Hepatocyte (in vitro differentiated cells): ENCODE measurements around the gene MTHFD1L. TPM values are rescaled to one million over a fixed set of nuclear protein-coding genes. Genes with fewer than 3 reads are reported as not detected.
"Not testable (repeated sequence)": the region's sequence is repeated elsewhere in the genome, so short reads cannot be mapped to it uniquely, and the experiment has no call there.

Experiments used
- DNase-seq: peaks from one replicate; pipeline ENCODE4 v3.0.0-alpha.2; 2016; ENCODE audit warnings: low spot score
- H2AFZ ChIP-seq: fragments of 200-600 bp; sonication (generic); 2 replicates; pipeline ENCODE4 v1.6.0; 2016; ENCODE audit warnings: antibody characterized with exemption, mild to moderate bottlenecking
- H3K27ac ChIP-seq: fragments of 200-600 bp; sonication (generic); 2 replicates; pipeline ENCODE4 v1.5.1; 2016; ENCODE audit warnings: mild to moderate bottlenecking
- H3K27me3 ChIP-seq: fragments of 200-600 bp; sonication (generic); 2 replicates; pipeline ENCODE4 v1.6.1; 2016
- H3K36me3 ChIP-seq: fragments of 200-600 bp; sonication (generic); replicated peaks from 2 replicates; pipeline ENCODE4 v1.5.1; 2016; ENCODE audit warnings: low read depth; ENCODE audit not compliant: insufficient read depth
- H3K4me1 ChIP-seq: fragments of 200-600 bp; sonication (generic); 2 replicates; pipeline ENCODE4 v1.5.1; 2016; ENCODE audit warnings: mild to moderate bottlenecking, moderate library complexity; ENCODE audit not compliant: insufficient read depth
- H3K4me2 ChIP-seq: fragments of 200-600 bp; sonication (generic); 2 replicates; pipeline ENCODE4 v1.6.0; 2016
- H3K4me3 ChIP-seq: fragments of 200-600 bp; sonication (generic); 2 replicates; pipeline ENCODE4 v1.5.1; 2016; ENCODE audit warnings: mild to moderate bottlenecking
- H3K79me2 ChIP-seq: fragments of 200-600 bp; sonication (generic); 2 replicates; pipeline ENCODE4 v1.6.0; 2017; ENCODE audit warnings: mild to moderate bottlenecking
- H3K9me2 ChIP-seq: fragments of 200-600 bp; sonication (generic); replicated peaks from 2 replicates; pipeline ENCODE4 v1.6.0; 2017; ENCODE audit warnings: mild to moderate bottlenecking; ENCODE audit not compliant: insufficient read depth
- H3K9me3 ChIP-seq: fragments of 200-600 bp; sonication (generic); 2 replicates; pipeline ENCODE4 v1.5.1; 2016; ENCODE audit warnings: low read depth, mild to moderate bottlenecking
- H4K20me1 ChIP-seq: fragments of 200-600 bp; sonication (generic); 2 replicates; pipeline ENCODE4 v1.6.0; 2016; ENCODE audit warnings: mild to moderate bottlenecking; ENCODE audit not compliant: insufficient read depth, poor library complexity, severe bottlenecking
- EZH2 ChIP-seq: fragments of 200-600 bp; sonication (generic); IDR thresholded peaks from 2 replicates; pipeline ENCODE4 v1.6.1; 2016; ENCODE audit warnings: antibody characterized with exemption, mild to moderate bottlenecking, borderline replicate concordance
- EZH2phosphoT487 ChIP-seq: fragments of 200-600 bp; sonication (generic); IDR thresholded peaks from one replicate; pipeline ENCODE4 v1.6.1; 2018; ENCODE audit warnings: antibody characterized with exemption, mild to moderate bottlenecking, low read depth, moderate library complexity; ENCODE audit not compliant: unreplicated experiment, severe bottlenecking
- WGBS: methylation state at CpG from one replicate; pipeline ENCODE4 v1.1.6; 2016; ENCODE audit warnings: low lambda C conversion rate; ENCODE audit errors: missing lambda C conversion rate; 5-methylcytosine and 5-hydroxymethylcytosine counted together
- polyA plus RNA-seq: library from polyadenylated mRNA; unstranded; fragments of >200 nt; fragmentation: Nextera tagmentation; extraction: Ambion mirVana; gene quantifications from 2 replicates; pipeline ENCODE4 v1.2.1, GENCODE V29; 2016
- total RNA-seq: library from RNA; depleted of rRNA; stranded (reverse); fragments of >200 nt; gene quantifications from 2 replicates; pipeline ENCODE4 v1.2.3, GENCODE V29; 2014
- TF ChIP-seq, protein P1 (sequence below): fragments of 200-600 bp; sonication (generic); IDR thresholded peaks from 2 replicates; pipeline ENCODE4 v1.5.1; 2016; ENCODE audit warnings: antibody characterized with exemption, mild to moderate bottlenecking; ENCODE audit not compliant: poor library complexity

MTHFD1L gene
- total and polyA plus RNA-seq, 2 experiments from 2014 or later = 28.4 to 30.8 TPM

DNA sequence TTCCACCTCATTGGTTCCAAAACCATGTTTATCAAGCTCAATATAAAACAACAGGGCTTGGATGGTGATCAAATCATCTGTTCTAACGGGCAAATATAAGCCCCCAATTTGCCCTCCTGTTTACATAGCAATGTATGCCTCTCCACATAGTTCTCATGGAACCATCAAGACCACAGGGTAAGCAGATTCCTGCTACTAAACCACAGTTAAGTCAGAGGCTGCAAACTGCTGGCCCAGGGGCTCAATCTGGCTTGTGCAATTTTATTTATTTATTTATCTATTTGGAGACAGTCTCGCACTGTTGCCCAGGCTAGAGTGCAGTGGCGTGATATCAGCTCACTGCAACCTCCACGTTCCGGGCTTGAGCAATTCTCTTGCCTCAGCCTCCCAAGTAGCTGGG, 18.9 kb upstream of the MTHFD1L start:
- Histone ChIP-seq H3K36me3 (no peaks in the 10 kb centered on the region), H4K20me1 (no peaks in the 10 kb centered on the region), H2AFZ (no peak overlapping the region), H3K4me2 (no peak overlapping the region), H3K9me3 (no peaks in the 10 kb centered on the region), H3K27ac (no peak overlapping the region), H3K4me3 (no peak overlapping the region), H3K9me2 (no peaks in the 10 kb centered on the region), H3K27me3 (no peaks in the 10 kb centered on the region), H3K79me2 (no peaks in the 10 kb centered on the region), H3K4me1 (no peaks in the 10 kb centered on the region)
- DNase-seq = no peak
- WGBS = 91% methylated on average over 5 of the region's 5 CpGs
- TF ChIP-seq, protein P1, sequence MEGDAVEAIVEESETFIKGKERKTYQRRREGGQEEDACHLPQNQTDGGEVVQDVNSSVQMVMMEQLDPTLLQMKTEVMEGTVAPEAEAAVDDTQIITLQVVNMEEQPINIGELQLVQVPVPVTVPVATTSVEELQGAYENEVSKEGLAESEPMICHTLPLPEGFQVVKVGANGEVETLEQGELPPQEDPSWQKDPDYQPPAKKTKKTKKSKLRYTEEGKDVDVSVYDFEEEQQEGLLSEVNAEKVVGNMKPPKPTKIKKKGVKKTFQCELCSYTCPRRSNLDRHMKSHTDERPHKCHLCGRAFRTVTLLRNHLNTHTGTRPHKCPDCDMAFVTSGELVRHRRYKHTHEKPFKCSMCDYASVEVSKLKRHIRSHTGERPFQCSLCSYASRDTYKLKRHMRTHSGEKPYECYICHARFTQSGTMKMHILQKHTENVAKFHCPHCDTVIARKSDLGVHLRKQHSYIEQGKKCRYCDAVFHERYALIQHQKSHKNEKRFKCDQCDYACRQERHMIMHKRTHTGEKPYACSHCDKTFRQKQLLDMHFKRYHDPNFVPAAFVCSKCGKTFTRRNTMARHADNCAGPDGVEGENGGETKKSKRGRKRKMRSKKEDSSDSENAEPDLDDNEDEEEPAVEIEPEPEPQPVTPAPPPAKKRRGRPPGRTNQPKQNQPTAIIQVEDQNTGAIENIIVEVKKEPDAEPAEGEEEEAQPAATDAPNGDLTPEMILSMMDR = no peak
- TF ChIP-seq EZH2phosphoT487 (no peak), EZH2 (no peak)

DNA sequence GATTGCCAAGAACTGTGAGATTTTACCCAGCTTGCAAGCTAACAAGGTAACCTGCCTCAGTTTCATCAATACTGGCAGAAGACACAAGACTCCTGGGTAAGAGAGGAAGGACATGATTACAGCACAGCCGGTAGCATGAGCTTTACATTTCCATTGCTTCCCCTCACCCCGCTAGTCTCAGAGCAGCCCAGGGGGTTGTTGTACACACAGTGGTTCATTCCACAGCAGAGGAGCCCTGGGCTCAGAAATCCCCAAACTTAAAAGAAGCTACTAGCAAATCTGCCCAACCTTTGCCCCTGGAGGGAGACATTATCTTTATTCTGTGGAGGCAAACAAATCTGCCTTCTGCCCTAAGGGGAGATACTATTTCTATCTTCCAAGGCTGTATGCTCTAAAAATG, 17.1 kb upstream of the MTHFD1L start:
- H3K27ac ChIP-seq = no peak overlapping the region
- H3K4me3 ChIP-seq = no peak overlapping the region
- no peaks in the 10 kb centered on the region for H3K9me3 ChIP-seq
- H3K36me3 ChIP-seq = no peaks in the 10 kb centered on the region
- no peaks in the 10 kb centered on the region for H3K27me3 ChIP-seq
- H3K79me2 ChIP-seq = no peaks in the 10 kb centered on the region
- no peaks in the 10 kb centered on the region for H3K9me2 ChIP-seq
- no peak overlapping the region for H3K4me2 ChIP-seq
- no peak for DNase-seq
- H4K20me1 ChIP-seq = no peaks in the 10 kb centered on the region
- WGBS = 49% methylated on average over 2 of the region's 2 CpGs
- no peaks in the 10 kb centered on the region for H3K4me1 ChIP-seq
- TF ChIP-seq EZH2 (no peak), EZH2phosphoT487 (no peak)
- TF ChIP-seq, protein P1 = no peak
- no peak overlapping the region for H2AFZ ChIP-seq

DNA sequence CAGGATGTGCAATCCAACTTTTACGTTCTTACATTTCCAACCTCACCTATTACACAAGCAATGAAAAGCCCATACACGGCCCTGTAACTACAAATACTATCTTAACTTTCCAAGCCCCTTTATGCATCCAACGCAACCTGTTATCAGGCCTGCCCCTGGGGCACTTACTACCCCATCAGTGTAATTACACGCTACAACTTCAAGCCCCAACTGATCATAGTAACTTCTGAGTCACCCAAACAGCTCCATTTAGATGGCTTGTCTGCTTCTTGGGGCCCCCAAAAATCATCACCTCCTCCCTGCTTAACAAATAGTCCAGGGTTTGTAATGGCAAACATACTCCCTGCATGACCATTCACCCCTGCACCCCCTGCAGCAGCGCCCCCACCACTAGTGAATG, 11.1 kb upstream of the MTHFD1L start:
- not testable (repeated sequence) for H3K4me1 ChIP-seq, H2AFZ ChIP-seq, H3K4me3 ChIP-seq, H3K4me2 ChIP-seq, H3K9me3 ChIP-seq, H3K9me2 ChIP-seq, H3K27ac ChIP-seq, H3K36me3 ChIP-seq, H3K79me2 ChIP-seq, H4K20me1 ChIP-seq, DNase-seq, H3K27me3 ChIP-seq
- 78% methylated on average over 5 of the region's 5 CpGs for WGBS

DNA sequence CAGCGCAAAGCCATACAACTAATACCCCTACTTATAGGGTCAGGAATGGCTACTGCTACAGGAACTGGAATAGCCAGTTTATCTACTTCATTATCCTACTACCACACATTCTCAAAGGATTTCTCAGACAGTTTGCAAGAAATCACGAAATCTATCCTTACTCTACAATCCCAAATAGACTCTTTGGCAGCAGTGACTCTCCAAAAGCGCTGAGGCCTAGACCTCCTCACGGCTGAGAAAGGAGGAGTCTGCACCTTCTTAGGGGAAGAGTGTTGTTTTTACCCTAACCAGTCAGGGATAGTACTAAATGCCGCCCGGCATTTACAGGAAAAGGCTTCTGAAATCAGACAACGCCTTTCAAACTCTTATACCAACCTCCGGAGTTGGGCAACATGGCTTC, 10.3 kb upstream of the MTHFD1L start:
- not testable (repeated sequence) for H2AFZ ChIP-seq, H3K9me3 ChIP-seq, DNase-seq, H3K4me2 ChIP-seq, H3K79me2 ChIP-seq, H3K27me3 ChIP-seq, H3K4me3 ChIP-seq, H3K4me1 ChIP-seq, H3K36me3 ChIP-seq, H3K27ac ChIP-seq, H4K20me1 ChIP-seq, H3K9me2 ChIP-seq
- 86% methylated on average over 8 of the region's 8 CpGs for WGBS
